ENCODE measurements around the gene OXSR1. TPM values are rescaled to one million over a fixed set of nuclear protein-coding genes. Genes with fewer than 3 reads are reported as not detected.
A peak's percentile ranks its signal among the peaks of the same experiment; 100 is the strongest.

Gene OXSR1
- total and polyA plus RNA-seq, 2 of the 13 experiments (the other 11 are each of a cell fraction or from before 2014, with no cell fraction given): 27.4 to 32.6 TPM

- TF ChIP-seq HIC2 (CRISPR knock-in tag; IDR thresholded peaks at IDR 0.05; ENCODE audit: low read depth): 0 out of 2 replicates have a peak, but pooled peaks have one; percentile 5
- no peak for TF ChIP-seq ZNF343 (CRISPR knock-in tag; IDR thresholded peaks at IDR 0.05)
- TF ChIP-seq ZNF777 (CRISPR knock-in tag; IDR thresholded peaks at IDR 0.05): no peak
- TF ChIP-seq ZNF547 (CRISPR knock-in tag; IDR thresholded peaks at IDR 0.05): no peak
- TF ChIP-seq ZXDC (CRISPR knock-in tag; IDR thresholded peaks at IDR 0.05): no peak
- TF ChIP-seq ARID3A (IDR thresholded peaks at IDR 0.05; ENCODE audit: low read depth, low read length): no peak
- TF ChIP-seq ZFX (CRISPR knock-in tag; IDR thresholded peaks at IDR 0.05; ENCODE audit: low read depth): peak; percentile 7; the same call in 1 of the 2 replicates
- no peak for TF ChIP-seq ELK4 (CRISPR knock-in tag; IDR thresholded peaks at IDR 0.05; ENCODE audit: borderline replicate concordance)
- peak; percentile 86 for TF ChIP-seq AGO2 (optimal IDR thresholded peaks at IDR 0.05; ENCODE audit: low read depth, low read length)
- TF ChIP-seq GABPB1 (CRISPR knock-in tag; IDR thresholded peaks at IDR 0.05): 0 out of 2 replicates have a peak, but pooled peaks have one; percentile 17
- TF ChIP-seq ZNF670 (CRISPR knock-in tag; IDR thresholded peaks at IDR 0.05; ENCODE audit: borderline replicate concordance): no peak
- no peak for TF ChIP-seq RXRA (CRISPR knock-in tag; IDR thresholded peaks at IDR 0.05)
- no peak for TF ChIP-seq KLF11 (CRISPR knock-in tag; IDR thresholded peaks at IDR 0.05)
- no peak for TF ChIP-seq MTERF4 (CRISPR knock-in tag; IDR thresholded peaks at IDR 0.05)
- TF ChIP-seq HNRNPL (IDR thresholded peaks at IDR 0.05; ENCODE audit: low read depth, low read length): peak; percentile 81
- TF ChIP-seq KDM4B (CRISPR knock-in tag; IDR thresholded peaks at IDR 0.05): no peak
- TF ChIP-seq TBP (CRISPR knock-in tag; IDR thresholded peaks at IDR 0.05): no peak
- TF ChIP-seq ZSCAN21 (CRISPR knock-in tag; IDR thresholded peaks at IDR 0.05; ENCODE audit: borderline replicate concordance): no peak
- 0 out of 2 replicates have a peak, but pooled peaks have one; percentile 33 for TF ChIP-seq FOXO4 (CRISPR knock-in tag; conservative IDR thresholded peaks at IDR 0.05)
- TF ChIP-seq NFE2L2 (IDR thresholded peaks at IDR 0.05; ENCODE audit: low read length): no peak
- no peak for TF ChIP-seq ZSCAN20 (CRISPR knock-in tag; IDR thresholded peaks at IDR 0.05; ENCODE audit: borderline replicate concordance)
Observed at GRCh38 chr3:38117163-38117716, 48.1 kb upstream of the OXSR1 start (continued).
